HUES48 (cell line): ENCODE results near the gene TFCP2.

Experiments used
- H3K27ac ChIP-seq: one replicate; pipeline ENCODE4 v1.7.0; 2013; ENCODE audit warnings: low read depth, low read length, inconsistent platforms
- H3K27me3 ChIP-seq: 2 replicates; pipeline ENCODE4 v1.6.1; 2013; ENCODE audit warnings: mild to moderate bottlenecking, low read length; ENCODE audit not compliant: control insufficient read depth, insufficient read depth
- H3K36me3 ChIP-seq: 2 replicates; pipeline ENCODE4 v1.6.1; 2013; ENCODE audit warnings: low read length; ENCODE audit not compliant: control insufficient read depth, insufficient read depth
- H3K4me1 ChIP-seq: 2 replicates; pipeline ENCODE4 v1.6.1; 2013; ENCODE audit warnings: mild to moderate bottlenecking, low read length; ENCODE audit not compliant: control insufficient read depth, insufficient read depth
- H3K4me3 ChIP-seq: 2 replicates; pipeline ENCODE4 v1.5.1; 2013; ENCODE audit warnings: mild to moderate bottlenecking, low read depth, low read length
- H3K9ac ChIP-seq: 2 replicates; pipeline ENCODE4 v1.6.1; 2013; ENCODE audit warnings: mild to moderate bottlenecking, low read depth, low read length, moderate library complexity
- H3K9me3 ChIP-seq: 2 replicates; pipeline ENCODE4 v1.6.1; 2013; ENCODE audit warnings: low read length; ENCODE audit not compliant: control insufficient read depth, insufficient read depth

TFCP2 gene

GRCh38 chr12:51062631-51063397, 110.1 kb downstream of the TFCP2 start:
- no peaks in the 10 kb centered on the region for H3K9me3 ChIP-seq

DNA sequence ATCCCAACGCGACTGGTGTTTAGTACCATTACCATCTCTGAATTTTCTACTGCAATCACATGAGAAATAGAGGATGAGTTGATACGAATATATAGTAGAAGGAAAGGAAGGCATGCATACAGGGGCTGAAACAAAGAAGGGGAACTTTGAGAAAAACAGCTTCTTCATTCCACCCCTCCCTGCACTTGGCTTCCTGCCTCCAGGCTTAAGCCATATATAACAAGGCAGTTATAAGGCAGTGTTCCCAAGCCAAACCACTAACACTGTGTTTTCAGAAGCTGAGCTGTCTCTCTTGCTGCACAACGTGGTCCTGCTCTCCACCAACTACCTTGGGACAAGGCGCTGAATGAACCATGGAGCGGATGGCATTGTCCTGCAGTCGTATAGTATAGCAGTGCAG, 113.8 kb downstream of the TFCP2 start:
- no peaks in the 10 kb centered on the region for H3K9me3 ChIP-seq
- no peaks in the 10 kb centered on the region for H3K4me1 ChIP-seq
- no peaks in the 10 kb centered on the region for H3K27me3 ChIP-seq
- peaks cover 93% of the 10 kb centered on the region for H3K36me3 ChIP-seq
- H3K4me3 ChIP-seq: no peak overlapping the region
- no peak overlapping the region for H3K27ac ChIP-seq
- no peak overlapping the region for H3K9ac ChIP-seq

More at GRCh38 chr12:51062631-51063397, 110.1 kb downstream of the TFCP2 start:
- H3K4me3 ChIP-seq: no peak overlapping the region
- no peaks in the 10 kb centered on the region for H3K27me3 ChIP-seq
- H3K9ac ChIP-seq: no peak overlapping the region
- H3K36me3 ChIP-seq: peaks cover 96% of the 10 kb centered on the region
- H3K27ac ChIP-seq: no peak overlapping the region
- H3K4me1 ChIP-seq: no peaks in the 10 kb centered on the region

GRCh38 chr12:51056242-51056641, 116.7 kb downstream of the TFCP2 start:
- no peaks in the 10 kb centered on the region for H3K27me3 ChIP-seq
- H3K4me3 ChIP-seq: no peak overlapping the region
- H3K9ac ChIP-seq: no peak overlapping the region
- no peak overlapping the region for H3K27ac ChIP-seq
- no peaks in the 10 kb centered on the region for H3K4me1 ChIP-seq
- H3K36me3 ChIP-seq: peaks cover 84% of the 10 kb centered on the region
- no peaks in the 10 kb centered on the region for H3K9me3 ChIP-seq

- H3K9ac ChIP-seq: no peak overlapping the region
- H3K27ac ChIP-seq: no peak overlapping the region
- no peak overlapping the region for H3K4me3 ChIP-seq
- no peaks in the 10 kb centered on the region for H3K9me3 ChIP-seq
- H3K27me3 ChIP-seq: no peaks in the 10 kb centered on the region
- H3K4me1 ChIP-seq: no peaks in the 10 kb centered on the region
- peaks cover 77% of the 10 kb centered on the region for H3K36me3 ChIP-seq
Measured at GRCh38 chr12:51055060-51055459, 117.9 kb downstream of the TFCP2 start.

DNA sequence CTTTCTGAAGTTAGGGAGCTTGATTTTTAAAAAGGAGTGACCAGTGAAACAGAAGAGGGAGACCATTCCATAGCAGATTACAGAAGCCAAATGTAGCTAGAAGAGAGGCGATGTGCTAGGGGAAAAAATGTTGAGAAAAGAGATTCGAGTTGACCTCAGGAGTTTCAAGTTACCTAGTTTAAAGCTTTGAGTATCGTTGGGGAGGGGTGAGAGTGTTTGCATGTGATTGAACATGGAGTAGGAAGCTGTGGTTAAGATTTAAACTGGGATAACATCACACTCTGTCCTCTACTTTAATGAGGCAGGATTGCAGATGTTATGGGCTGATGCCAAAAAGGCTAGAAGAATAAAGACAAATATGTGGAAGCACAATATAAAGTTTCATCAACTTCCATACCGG, 121.1 kb downstream of the TFCP2 start:
- peaks cover 9% of the 10 kb centered on the region for H3K4me1 ChIP-seq
- H3K9me3 ChIP-seq: no peaks in the 10 kb centered on the region
- no peak overlapping the region for H3K4me3 ChIP-seq
- H3K27ac ChIP-seq: no peak overlapping the region
- H3K27me3 ChIP-seq: no peaks in the 10 kb centered on the region
- H3K9ac ChIP-seq: no peak overlapping the region
- H3K36me3 ChIP-seq: peaks cover 47% of the 10 kb centered on the region

- Histone ChIP-seq H3K4me3 (peak overlapping the region; percentile 77), H3K27me3 (no peaks in the 10 kb centered on the region)
Measured at GRCh38 chr12:51049525-51049924, 123.4 kb downstream of the TFCP2 start.

GRCh38 chr12:51048661-51049251, 124.2 kb downstream of the TFCP2 start:
- Histone ChIP-seq H3K4me3 (peak overlapping the region; percentile 77), H3K36me3 (peaks cover 20% of the 10 kb centered on the region), H3K27ac (peak overlapping the region; percentile 59), H3K9me3 (no peaks in the 10 kb centered on the region), H3K27me3 (no peaks in the 10 kb centered on the region), H3K9ac (peak overlapping the region; percentile 73), H3K4me1 (peaks cover 9% of the 10 kb centered on the region)

More at GRCh38 chr12:51049525-51049924, 123.4 kb downstream of the TFCP2 start:
- H3K27ac ChIP-seq: no peak overlapping the region
- no peak overlapping the region for H3K9ac ChIP-seq
- peaks cover 9% of the 10 kb centered on the region for H3K4me1 ChIP-seq
- H3K36me3 ChIP-seq: peaks cover 27% of the 10 kb centered on the region
- H3K9me3 ChIP-seq: no peaks in the 10 kb centered on the region

- Histone ChIP-seq H3K27me3 (no peaks in the 10 kb centered on the region), H3K36me3 (peaks cover 12% of the 10 kb centered on the region), H3K27ac (peak within 1 kb of the TSS; percentile 87), H3K4me3 (peak within 1 kb of the TSS; percentile 77), H3K4me1 (peaks cover 9% of the 10 kb centered on the region), H3K9me3 (no peaks in the 10 kb centered on the region), H3K9ac (peak within 1 kb of the TSS; percentile 73)
Measured at GRCh38 chr12:51047655-51048540, 125.0 kb downstream of the TFCP2 start, which contains the start of gene LETMD1. LETMD1 (plus strand) TSS chr12:51048327; CDS start chr12:51048357, 30 bp downstream.
